Esophagus (tissue), 2 donors: Measurements from ENCODE around the gene GPR65. TPM values are rescaled to one million over a fixed set of nuclear protein-coding genes. Genes with fewer than 3 reads are reported as not detected.

Experiments used
- H3K27ac ChIP-seq, 2 donors: one replicate each; pipeline ENCODE4 v1.5.1; 2013; ENCODE audit warnings: low read depth in 2 of 2, mild to moderate bottlenecking in 2 of 2, inconsistent platforms in 1 of 2, low read length in 1 of 2, moderate library complexity in 1 of 2
- H3K27me3 ChIP-seq, 2 donors: one replicate each; pipeline ENCODE4 v1.6.1; 2013; ENCODE audit warnings: low read length in 2 of 2, control low read depth in 1 of 2, mild to moderate bottlenecking in 1 of 2; ENCODE audit not compliant: insufficient read depth in 2 of 2, control insufficient read depth in 1 of 2
- H3K36me3 ChIP-seq, 2 donors: one replicate each; pipeline ENCODE4 v1.6.1; 2013; ENCODE audit warnings: low read length in 1 of 2; ENCODE audit not compliant: control insufficient read depth in 2 of 2, insufficient read depth in 2 of 2
- H3K4me1 ChIP-seq, 2 donors: one replicate each; pipeline ENCODE4 v1.6.1; 2013; ENCODE audit warnings: low read length in 1 of 2; ENCODE audit not compliant: control insufficient read depth in 2 of 2, insufficient read depth in 2 of 2
- H3K4me3 ChIP-seq, 2 donors: one replicate each; pipeline ENCODE4 v1.5.1; 2013; ENCODE audit warnings: low read length in 2 of 2, mild to moderate bottlenecking in 2 of 2, low read depth in 1 of 2, moderate library complexity in 1 of 2
- H3K9me3 ChIP-seq, 2 donors: one replicate each; pipeline ENCODE4 v1.6.1; 2013; ENCODE audit warnings: mild to moderate bottlenecking in 2 of 2, low read depth in 1 of 2, low read length in 1 of 2, moderate library complexity in 1 of 2; ENCODE audit not compliant: control insufficient read depth in 2 of 2, insufficient read depth in 1 of 2
- WGBS, 2 donors: extraction: QIAGEN DNeasy Blood & Tissue Kit; methylation state at CpG; one replicate each; pipeline ENCODE4 v1.1.7; 2013; 5-methylcytosine and 5-hydroxymethylcytosine counted together
- polyA plus RNA-seq, 2 donors: library from polyadenylated mRNA; stranded (reverse); fragments of 200-250 nt; gene quantifications; one replicate each; pipeline ENCODE4 v1.2.3, GENCODE V29; 2013
- donor health status: healthy with polysubstance abuse.
- donor health status: Bipolar disorder and iron deficiency.

The GPR65 gene, protein sequence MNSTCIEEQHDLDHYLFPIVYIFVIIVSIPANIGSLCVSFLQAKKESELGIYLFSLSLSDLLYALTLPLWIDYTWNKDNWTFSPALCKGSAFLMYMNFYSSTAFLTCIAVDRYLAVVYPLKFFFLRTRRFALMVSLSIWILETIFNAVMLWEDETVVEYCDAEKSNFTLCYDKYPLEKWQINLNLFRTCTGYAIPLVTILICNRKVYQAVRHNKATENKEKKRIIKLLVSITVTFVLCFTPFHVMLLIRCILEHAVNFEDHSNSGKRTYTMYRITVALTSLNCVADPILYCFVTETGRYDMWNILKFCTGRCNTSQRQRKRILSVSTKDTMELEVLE
- under 1 TPM; 0.22 to 0.25 TPM for polyA plus RNA-seq

DNA sequence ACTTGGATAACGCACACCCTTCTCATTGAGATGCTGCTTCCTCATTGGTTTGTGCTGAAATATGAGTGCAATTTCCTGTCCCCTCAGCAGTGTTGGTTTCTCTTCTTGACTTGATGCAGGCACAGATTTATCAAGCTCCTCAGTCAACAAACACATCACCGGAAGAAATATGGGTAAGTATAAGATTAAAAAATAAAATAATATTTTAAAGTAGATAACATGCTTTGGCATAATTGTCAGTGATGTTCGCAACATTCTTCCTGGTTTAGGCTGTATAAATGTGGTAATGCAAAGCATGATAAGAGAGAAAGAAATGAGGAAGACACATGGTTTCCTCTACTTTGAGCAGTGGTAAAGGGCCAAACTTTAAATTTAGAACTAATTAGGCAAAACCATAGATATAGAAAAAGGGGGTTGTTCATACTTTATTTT is at the start of gene GPR65:
Gene GPR65, plus strand, starts transcription at position 86 of the 432 bp plus-strand sequence. CDS start 5,713 bp downstream, outside the sequence.
- no peaks in the 10 kb centered on the region for H3K9me3 ChIP-seq
- H3K36me3 ChIP-seq, result no peaks in the 10 kb centered on the region
- WGBS, 2 donors, result 44 to 61% methylated on average over 3 of the region's 3 CpGs
- no peaks in the 10 kb centered on the region for H3K27me3 ChIP-seq
- H3K4me1 ChIP-seq, result no peaks in the 10 kb centered on the region
- H3K27ac ChIP-seq, result peak within 1 kb of the TSS in 1 of 2 donors; percentile 63
- H3K4me3 ChIP-seq, result no peak within 1 kb of the TSS

GRCh38 chr14:87955501-87955900 is 49.4 kb upstream of the GPR65 start:
- Histone ChIP-seq H3K4me3 (no peak overlapping the region), H3K9me3 (no peaks in the 10 kb centered on the region), H3K36me3 (peaks cover 0 to 2% of the 10 kb centered on the region in 2 donors), H3K4me1 (no peaks in the 10 kb centered on the region), H3K27me3 (no peaks in the 10 kb centered on the region), H3K27ac (no peak overlapping the region)
- WGBS, 2 donors, result 75 to 79% methylated on average over 6 of the region's 6 CpGs

DNA sequence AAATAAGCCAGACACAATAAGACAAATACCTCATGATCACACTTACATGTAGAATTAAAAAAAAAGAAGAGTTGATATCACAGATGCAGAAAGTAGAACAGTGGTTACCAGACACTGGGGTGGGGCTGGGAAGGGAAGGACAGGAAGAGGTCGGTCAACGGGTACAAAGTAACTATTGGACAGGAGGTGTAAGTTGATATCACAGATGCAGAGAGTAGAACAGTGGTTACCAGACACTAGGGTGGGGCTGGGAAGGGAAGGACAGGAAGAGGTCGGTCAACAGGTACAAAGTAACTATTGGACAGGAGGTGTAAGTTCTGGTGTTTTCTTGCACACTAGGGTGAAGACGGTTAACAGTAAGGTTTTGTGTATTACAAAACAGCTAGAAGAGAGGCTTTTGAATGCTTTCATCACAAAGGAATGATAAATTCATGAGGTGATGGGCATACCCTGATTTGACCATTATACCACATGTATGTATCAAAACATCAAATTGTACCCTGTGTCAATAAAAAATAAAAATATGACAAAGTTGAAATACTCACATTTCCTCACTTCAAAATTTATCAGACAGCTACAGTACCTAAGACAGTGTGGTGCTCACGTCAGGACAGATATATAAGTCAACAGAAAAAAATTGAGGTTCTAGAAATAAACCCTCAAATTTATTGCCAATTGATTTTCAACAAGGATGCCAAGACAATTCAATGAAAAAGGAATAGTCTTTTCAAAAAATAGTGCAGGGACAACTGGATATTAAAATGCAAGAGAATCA is 44.7 kb upstream of the GPR65 start:
- H3K27me3 ChIP-seq, result no peaks in the 10 kb centered on the region
- no peak overlapping the region for H3K4me3 ChIP-seq
- peaks cover 0 to 2% of the 10 kb centered on the region in 2 donors for H3K36me3 ChIP-seq
- H3K9me3 ChIP-seq, result no peaks in the 10 kb centered on the region
- H3K27ac ChIP-seq, result no peak overlapping the region
- H3K4me1 ChIP-seq, result no peaks in the 10 kb centered on the region
- 87 to 88% methylated on average over 5 of the region's 5 CpGs for WGBS, 2 donors

DNA sequence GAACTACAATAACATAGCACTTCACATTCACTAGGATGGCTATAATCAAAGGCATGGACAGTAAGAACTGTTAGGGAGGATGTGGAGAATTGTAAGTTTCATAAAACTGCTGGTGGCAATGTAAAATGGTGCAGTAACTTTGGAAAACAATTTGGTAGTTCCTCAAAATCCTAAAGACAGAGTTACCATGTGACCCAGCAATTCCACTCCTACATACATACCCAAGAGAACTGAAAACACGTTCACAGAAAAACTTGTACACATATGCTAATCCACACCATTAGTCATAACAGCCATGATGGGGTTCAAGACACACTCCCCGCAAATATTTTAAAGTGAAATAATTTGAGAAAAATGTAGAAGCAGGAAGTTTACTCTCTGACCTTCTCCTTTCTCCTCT is 43.7 kb upstream of the GPR65 start:
- peaks cover 0 to 2% of the 10 kb centered on the region in 2 donors for H3K36me3 ChIP-seq
- H3K27me3 ChIP-seq, result no peaks in the 10 kb centered on the region
- H3K27ac ChIP-seq, result no peak overlapping the region
- WGBS, 2 donors, result 86 to 89% methylated on average over 2 of the region's 2 CpGs
- H3K9me3 ChIP-seq, result no peaks in the 10 kb centered on the region
- H3K4me1 ChIP-seq, result no peaks in the 10 kb centered on the region
- no peak overlapping the region for H3K4me3 ChIP-seq

GRCh38 chr14:87966816-87967215 is 38.1 kb upstream of the GPR65 start:
- Histone ChIP-seq H3K27ac (no peak overlapping the region), H3K27me3 (no peaks in the 10 kb centered on the region), H3K9me3 (no peaks in the 10 kb centered on the region), H3K4me1 (no peaks in the 10 kb centered on the region), H3K36me3 (no peaks in the 10 kb centered on the region), H3K4me3 (no peak overlapping the region)
- 75 to 88% methylated on average over 3 of the region's 3 CpGs for WGBS, 2 donors

DNA sequence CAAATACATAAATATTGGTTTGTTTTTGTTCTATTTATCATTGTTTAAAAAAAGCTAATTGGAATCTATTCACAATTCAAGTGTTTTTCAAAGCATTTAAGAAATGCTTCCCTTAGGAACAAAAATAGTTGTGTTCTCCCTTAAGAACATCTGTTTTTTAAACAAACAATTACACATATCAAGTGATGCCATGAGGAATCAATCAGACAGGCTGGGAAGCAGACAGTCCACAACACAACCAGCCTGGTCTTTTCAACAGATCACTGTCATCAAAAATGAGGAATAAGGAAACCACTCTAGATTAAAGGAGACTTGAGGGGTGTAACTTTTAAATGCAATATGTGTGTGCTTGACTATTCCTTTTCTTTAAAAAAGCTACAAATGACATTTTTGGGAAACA is 37.4 kb upstream of the GPR65 start:
- no peak overlapping the region for H3K4me3 ChIP-seq
- no peaks in the 10 kb centered on the region for H3K27me3 ChIP-seq
- no peaks in the 10 kb centered on the region for H3K36me3 ChIP-seq
- H3K4me1 ChIP-seq, result no peaks in the 10 kb centered on the region
- H3K27ac ChIP-seq, result no peak overlapping the region
- H3K9me3 ChIP-seq, result no peaks in the 10 kb centered on the region

- Histone ChIP-seq H3K27me3 (no peaks in the 10 kb centered on the region), H3K4me3 (no peak overlapping the region), H3K36me3 (no peaks in the 10 kb centered on the region), H3K9me3 (no peaks in the 10 kb centered on the region), H3K4me1 (no peaks in the 10 kb centered on the region), H3K27ac (no peak overlapping the region)
- WGBS, 2 donors, result 93 to 96% methylated on average over 2 of the region's 2 CpGs
These were observed 33.9 kb upstream of the GPR65 start for GRCh38 chr14:87971010-87971409.

- Histone ChIP-seq H3K27me3 (no peaks in the 10 kb centered on the region), H3K4me3 (no peak overlapping the region), H3K4me1 (no peaks in the 10 kb centered on the region), H3K9me3 (no peaks in the 10 kb centered on the region), H3K36me3 (no peaks in the 10 kb centered on the region), H3K27ac (no peak overlapping the region)
These were observed 29.3 kb upstream of the GPR65 start for GRCh38 chr14:87975636-87976035.

DNA sequence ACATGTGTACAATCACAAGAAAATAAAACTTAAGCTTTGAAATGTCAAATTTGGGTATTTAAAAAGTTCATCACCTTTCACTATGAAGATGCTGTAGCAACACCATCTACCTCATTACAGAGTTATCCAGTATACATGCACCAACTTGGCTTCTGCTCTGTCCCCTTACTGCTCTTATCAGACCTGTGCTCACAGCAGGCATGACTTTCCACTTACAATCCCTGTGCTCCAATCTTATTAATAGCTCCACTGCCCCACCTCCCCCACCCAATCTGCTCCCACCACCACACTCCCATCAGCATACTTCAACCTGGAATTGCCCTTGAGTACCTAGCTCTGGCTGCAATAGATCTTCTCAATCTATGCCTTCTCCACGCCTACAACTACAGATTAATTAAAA is 25.2 kb upstream of the GPR65 start:
- 90 to 97% methylated on average over 1 of the region's 1 CpG for WGBS, 2 donors
- Histone ChIP-seq H3K4me1 (no peaks in the 10 kb centered on the region), H3K4me3 (no peak overlapping the region), H3K27ac (no peak overlapping the region), H3K27me3 (no peaks in the 10 kb centered on the region), H3K9me3 (no peaks in the 10 kb centered on the region), H3K36me3 (no peaks in the 10 kb centered on the region)
